SK-N-SH (cell line): Measurements from ENCODE around the gene DSG2. TPM values are rescaled to one million over a fixed set of nuclear protein-coding genes. Genes with fewer than 3 reads are reported as not detected.

ENCODE experiments used
- CTCF ChIA-PET: fragments of 300-600, 350-600 bp; formaldehyde crosslinking; extraction: SDS; loops from one replicate; lab custom pipeline; 2021; lab: Yijun Ruan, JAX
- POLR2A ChIA-PET: fragments of 350-600 bp; sonication (Branson Sonifier 250); formaldehyde crosslinking; extraction: SDS; loops from one replicate; lab custom pipeline; 2020; ENCODE audit warnings: antibody characterized with exemption, inconsistent platforms; lab: Yijun Ruan, JAX
- DNase-seq: peaks from one replicate; pipeline ENCODE4 v3.0.0; 2012
- H2AFZ ChIP-seq: fragments of 200-600 bp; sonication (generic); 2 replicates; pipeline ENCODE4 v1.8.1; 2016; ENCODE audit warnings: antibody characterized with exemption, mild to moderate bottlenecking, low read depth
- H3F3A ChIP-seq: fragments of 200-600 bp; sonication (generic); replicated peaks from 2 replicates; pipeline ENCODE3; 2016; ENCODE audit warnings: antibody characterized with exemption, mild to moderate bottlenecking; ENCODE audit not compliant: insufficient read depth
- H3K27ac ChIP-seq, 2 experiments: fragments of 200-500 bp in 1 of 2; fragments of 200-600 bp in 1 of 2; sonication (Bioruptor generic) in 1 of 2; sonication (generic), shearing (Covaris generic) in 1 of 2; 2 replicates each; pipeline versions ENCODE4 v1.5.1 to v1.6.1; 2014 to 2016; ENCODE audit warnings: low read depth in 2 of 2, inconsistent platforms in 1 of 2, low read length in 1 of 2, mild to moderate bottlenecking in 1 of 2, mixed read lengths in 1 of 2
- H3K27me3 ChIP-seq: fragments of 200-600 bp; sonication (generic), shearing (Covaris generic); 2 replicates; pipeline ENCODE4 v1.6.1; 2016; ENCODE audit warnings: mixed run types; ENCODE audit not compliant: insufficient read depth
- H3K36me3 ChIP-seq, 2 experiments: fragments of 200-500 bp in 1 of 2; fragments of 200-600 bp in 1 of 2; sonication (Bioruptor generic) in 1 of 2; sonication (generic) in 1 of 2; replicated peaks in 1 of 2; 2 replicates each; pipeline versions ENCODE3 to v1.5.1; 2014 to 2016; ENCODE audit warnings: low read length in 1 of 2, mild to moderate bottlenecking in 1 of 2; ENCODE audit not compliant: insufficient read depth in 2 of 2, control insufficient read depth in 1 of 2
- H3K4me1 ChIP-seq, 2 experiments: fragments of 200-500 bp in 1 of 2; fragments of 200-600 bp in 1 of 2; sonication (Bioruptor generic) in 1 of 2; sonication (generic), shearing (Covaris generic) in 1 of 2; 2 replicates each; pipeline versions ENCODE4 v1.5.1 to v1.6.1; 2014 to 2016; ENCODE audit warnings: low read depth in 1 of 2, low read length in 1 of 2, mixed run types in 1 of 2; ENCODE audit not compliant: insufficient read depth in 2 of 2, control insufficient read depth in 1 of 2
- H3K4me2 ChIP-seq: fragments of 200-600 bp; sonication (generic), shearing (Covaris generic); 2 replicates; pipeline ENCODE4 v1.6.1; 2017; ENCODE audit warnings: mixed run types
- H3K4me3 ChIP-seq, 2 experiments: fragments of 200-500 bp in 1 of 2; fragments of 200-600 bp in 1 of 2; sonication (Bioruptor generic) in 1 of 2; sonication (generic), shearing (Covaris generic) in 1 of 2; 2 replicates each; pipeline versions ENCODE4 v1.5.1 to v1.8.1; 2014 to 2016; ENCODE audit warnings: low read depth in 2 of 2, inconsistent platforms in 1 of 2, low read length in 1 of 2, mild to moderate bottlenecking in 1 of 2, mixed read lengths in 1 of 2, moderate library complexity in 1 of 2
- H3K79me2 ChIP-seq: fragments of 200-600 bp; sonication (generic); 2 replicates; pipeline ENCODE4 v1.8.1; 2017; ENCODE audit warnings: mild to moderate bottlenecking; ENCODE audit not compliant: insufficient read depth
- H3K9ac ChIP-seq: fragments of 200-600 bp; sonication (generic); 2 replicates; pipeline ENCODE4 v1.6.1; 2017; ENCODE audit warnings: mixed run types
- H3K9me2 ChIP-seq: fragments of 200-600 bp; sonication (generic); 2 replicates; pipeline ENCODE4 v1.6.1; 2017; ENCODE audit warnings: mixed run types
- H3K9me3 ChIP-seq: fragments of 200-600 bp; sonication (generic); 2 replicates; pipeline ENCODE4 v1.6.1; 2017; ENCODE audit warnings: mixed run types, mild to moderate bottlenecking, moderate library complexity
- H4K20me1 ChIP-seq: fragments of 200-600 bp; sonication (generic); 2 replicates; pipeline ENCODE4 v1.6.1; 2017; ENCODE audit warnings: mild to moderate bottlenecking, mixed run types; ENCODE audit not compliant: insufficient read depth
- CHD2 ChIP-seq: fragments of 150-350 bp; IDR thresholded peaks from 2 replicates; pipeline ENCODE4 v1.6.1; 2018; ENCODE audit warnings: low read length; ENCODE audit not compliant: partially characterized antibody
- CTCF ChIP-seq: fragments of 200-600 bp; sonication (generic); IDR thresholded peaks from 2 replicates; pipeline ENCODE4 v1.6.1; 2017; ENCODE audit warnings: antibody characterized with exemption, mild to moderate bottlenecking, moderate library complexity
- ELF1 ChIP-seq: IDR thresholded peaks from 2 replicates; pipeline ENCODE4 v1.4.0; 2012
- FOXM1 ChIP-seq: IDR thresholded peaks from 2 replicates; pipeline ENCODE4 v1.4.0; 2012; ENCODE audit warnings: low read depth, mild to moderate bottlenecking
- GABPA ChIP-seq: IDR thresholded peaks from 2 replicates; pipeline ENCODE4 v1.4.0; 2012; ENCODE audit warnings: low read depth, mild to moderate bottlenecking
- GATA2 ChIP-seq: sonication (generic); formaldehyde crosslinking; IDR thresholded peaks from 2 replicates; pipeline ENCODE4 v1.5.0; 2020; ENCODE audit warnings: mild to moderate bottlenecking, missing genetic modification reagents
- MAX ChIP-seq: IDR thresholded peaks from 2 replicates; pipeline ENCODE4 v1.4.0; 2012; ENCODE audit warnings: low read depth
- MXI1 ChIP-seq: IDR thresholded peaks from 2 replicates; pipeline ENCODE4 v1.6.1; 2012; ENCODE audit warnings: mild to moderate bottlenecking, low read depth, low read length, improper control_type of control experiment
- NRF1 ChIP-seq: IDR thresholded peaks from 2 replicates; pipeline ENCODE4 v1.6.1; 2012; ENCODE audit warnings: low read depth, mild to moderate bottlenecking, low read length
- RAD21 ChIP-seq: IDR thresholded peaks from 2 replicates; pipeline ENCODE4 v1.6.1; 2012; ENCODE audit warnings: mild to moderate bottlenecking, low read length
- REST ChIP-seq: IDR thresholded peaks from 2 replicates; pipeline ENCODE4 v1.6.1; 2012; ENCODE audit warnings: mild to moderate bottlenecking, low read depth, low read length, moderate library complexity
- RFX5 ChIP-seq: IDR thresholded peaks from 2 replicates; pipeline ENCODE4 v1.6.1; 2012; ENCODE audit warnings: mild to moderate bottlenecking, improper control_type of control experiment, low read length
- SIN3A ChIP-seq: IDR thresholded peaks from 2 replicates; pipeline ENCODE4 v1.6.1; 2012; ENCODE audit warnings: low read depth, mild to moderate bottlenecking, low read length, moderate library complexity, borderline replicate concordance
- SMC3 ChIP-seq: IDR thresholded peaks from 2 replicates; pipeline ENCODE4 v1.6.1; 2012; ENCODE audit warnings: low read depth, low read length, improper control_type of control experiment
- TCF12 ChIP-seq: IDR thresholded peaks from 2 replicates; pipeline ENCODE4 v1.4.0; 2012
- USF1 ChIP-seq: IDR thresholded peaks from 2 replicates; pipeline ENCODE4 v1.4.0; 2012; ENCODE audit warnings: low read depth, borderline replicate concordance
- whole genome bisulfite sequencing: methylation state at CpG from one replicate; pipeline ENCODE4 v1.1.6; 2017; ENCODE audit warnings: low lambda C conversion rate; 5-methylcytosine and 5-hydroxymethylcytosine counted together
- polyA plus RNA-seq, 3 experiments: library from polyadenylated mRNA; depleted of rRNA; stranded (reverse); fragments of >200 nt; gene quantifications; 2 replicates each; pipeline ENCODE4 v1.2.3, GENCODE V29; 2012

DSG2 gene
- polyA plus RNA-seq, 1 of the 3 experiments (the other 2 are of a cell fraction): not detected

- Histone ChIP-seq H3K4me2 (no peak overlapping the region), H3K36me3 (no peaks in the 10 kb centered on the region), H3K27me3 (peaks cover 20% of the 10 kb centered on the region; the same call in 1 of the 2 replicates), H2AFZ (no peak overlapping the region), H3K9me2 (no peaks in the 10 kb centered on the region), H3K27ac (no peak overlapping the region), H3K9ac (no peak overlapping the region), H3K79me2 (no peaks in the 10 kb centered on the region), H3K4me3 (no peak overlapping the region), H4K20me1 (no peaks in the 10 kb centered on the region), H3K9me3 (no peaks in the 10 kb centered on the region), H3F3A (no peaks in the 10 kb centered on the region), H3K4me1 (peaks cover 0 to 7% of the 10 kb centered on the region in 2 experiments; a peak in 1 of 4 replicates)
- ChIA-PET POLR2A (no interaction called here), CTCF (interaction anchor here (0.7 kb wide), 1 partner anchor 137 kb away, joined by 3 read pairs; no protein-coding TSS in a partner anchor)
- WGBS: 4% methylated on average over 5 of the region's 6 CpGs
- no peak for DNase-seq
- no peak for TF ChIP-seq NRF1
- no peak for TF ChIP-seq RFX5
- no peak for TF ChIP-seq USF1
Observed at GRCh38 chr18:31511098-31511497, 13.1 kb downstream of the DSG2 start.

GRCh38 chr18:31512203-31512764 is 14.3 kb downstream of the DSG2 start:
- Histone ChIP-seq H3K79me2 (no peaks in the 10 kb centered on the region), H4K20me1 (no peaks in the 10 kb centered on the region), H3K9me2 (no peaks in the 10 kb centered on the region), H3K9me3 (no peaks in the 10 kb centered on the region), H3K9ac (no peak overlapping the region), H3K27ac (no peak overlapping the region), H3K4me3 (no peak overlapping the region), H2AFZ (peak overlapping the region; percentile 65; the same call in 1 of the 2 replicates), H3K4me1 (peaks cover 0 to 7% of the 10 kb centered on the region in 2 experiments; a peak in 1 of 4 replicates), H3K27me3 (peaks cover 27% of the 10 kb centered on the region; the same call in 1 of the 2 replicates), H3F3A (no peaks in the 10 kb centered on the region), H3K36me3 (no peaks in the 10 kb centered on the region), H3K4me2 (no peak overlapping the region)
- ChIA-PET POLR2A (no interaction called here), CTCF (interaction anchor here (0.9 kb wide), 1 partner anchor 8 kb away, joined by 3 read pairs; no protein-coding TSS in a partner anchor)
- no peak for DNase-seq
- TF ChIP-seq CHD2: no peak
- TF ChIP-seq ELF1: no peak
- no peak for TF ChIP-seq CTCF
- no peak for TF ChIP-seq RAD21
- no peak for TF ChIP-seq REST
- TF ChIP-seq SMC3: no peak
- no peak for TF ChIP-seq RFX5
- TF ChIP-seq GABPA: no peak
- no peak for TF ChIP-seq MXI1
- TF ChIP-seq TCF12: no peak
- TF ChIP-seq USF1: no peak
- no peak for TF ChIP-seq NRF1
- TF ChIP-seq FOXM1: no peak
- no peak for TF ChIP-seq MAX
- TF ChIP-seq SIN3A: no peak
- no peak for TF ChIP-seq GATA2 (CRISPR knock-in tag)
- WGBS: 14% methylated on average over 6 of the region's 6 CpGs
